GM18520 (cell line): Measurements from ENCODE around the gene GTPBP4.
"Not testable (repeated sequence)": the region's sequence is repeated elsewhere in the genome, so short reads cannot be mapped to it uniquely, and the experiment has no call there.

Experiments
- ATAC-seq: cut with Tn5 transposase; IDR thresholded peaks from one replicate; pipeline ENCODE4 v1.9.1; 2021; ENCODE audit not compliant: unreplicated experiment

GTPBP4 gene

DNA sequence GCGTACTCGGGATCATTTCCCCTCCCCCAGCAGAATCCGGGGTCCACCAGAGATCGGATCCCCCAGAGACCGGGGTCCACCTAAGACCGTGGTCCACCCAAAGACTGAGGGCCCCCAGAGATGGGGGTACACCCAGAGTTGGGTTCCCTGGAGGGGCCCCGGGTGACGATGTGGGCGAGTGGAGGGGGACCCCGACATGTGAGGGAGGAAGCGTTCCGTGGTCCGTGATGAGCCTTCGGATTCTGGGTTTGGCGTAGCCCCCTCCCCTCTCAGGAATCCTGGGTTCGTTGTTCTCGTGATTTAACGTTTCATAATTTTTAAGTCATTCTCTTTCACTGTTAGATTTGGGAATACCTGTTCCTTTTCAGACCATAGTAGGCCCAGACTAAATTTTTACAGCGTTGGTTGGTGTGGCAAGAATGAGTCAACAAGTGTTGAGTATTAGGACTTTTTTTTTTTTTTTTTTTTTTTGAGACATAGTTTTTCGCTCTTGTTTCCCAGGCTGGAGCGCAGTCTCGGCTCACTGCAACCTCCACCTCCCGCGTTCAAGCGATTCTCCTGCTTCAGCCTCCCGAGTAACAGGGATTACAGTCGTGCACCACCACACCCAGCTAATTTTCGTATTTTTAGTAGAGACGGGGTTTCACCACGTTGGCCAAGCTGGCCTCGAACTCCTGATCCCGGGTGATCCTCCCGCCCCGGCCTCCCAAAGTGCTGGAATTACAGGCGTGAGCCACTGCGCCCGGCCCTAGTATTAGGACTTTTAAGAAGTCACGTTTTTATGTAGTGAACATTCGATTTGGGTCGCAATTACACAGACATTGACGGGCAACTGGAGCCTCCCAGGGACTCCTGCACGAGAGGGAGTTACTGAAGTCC is 672 bp downstream of the GTPBP4 start:
- ATAC-seq = no peak

DNA sequence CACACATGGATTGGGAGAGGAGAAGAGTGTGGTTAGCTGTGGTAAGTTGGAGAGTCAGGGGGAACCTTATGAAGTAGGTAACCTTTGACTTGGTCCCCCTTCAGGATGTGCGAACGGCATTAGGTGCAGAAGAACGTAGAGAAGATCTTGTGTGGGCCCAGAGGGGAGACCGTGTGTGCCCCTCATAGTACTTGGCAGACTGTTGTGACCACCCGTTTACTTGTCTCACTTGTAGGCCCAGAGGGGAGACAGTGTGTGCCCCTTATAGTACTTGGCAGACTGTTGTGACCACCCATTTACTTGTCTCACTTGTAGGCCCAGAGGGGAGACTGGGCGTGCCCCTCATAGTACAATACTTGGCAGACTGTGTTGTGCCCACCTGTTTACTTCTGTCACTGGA is 2.6 kb downstream of the GTPBP4 start:
- ATAC-seq = no peak

DNA sequence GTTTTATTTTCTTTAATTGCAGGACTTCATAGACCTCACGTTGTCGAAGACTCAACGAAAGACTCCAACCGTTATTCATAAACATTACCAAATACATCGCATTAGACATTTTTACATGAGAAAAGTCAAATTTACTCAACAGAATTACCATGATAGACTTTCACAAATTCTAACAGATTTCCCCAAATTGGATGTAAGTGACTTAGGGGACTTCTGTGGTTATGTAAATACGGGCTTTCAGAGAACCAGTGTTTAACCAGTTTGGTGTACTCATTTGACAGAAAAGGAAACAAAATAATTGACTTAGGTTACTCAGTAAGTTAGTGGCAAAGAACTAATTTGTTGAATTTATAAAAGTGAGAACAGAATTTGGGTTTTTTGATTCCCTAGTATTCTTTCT is 4.2 kb downstream of the GTPBP4 start:
- ATAC-seq = peak; percentile 32

DNA sequence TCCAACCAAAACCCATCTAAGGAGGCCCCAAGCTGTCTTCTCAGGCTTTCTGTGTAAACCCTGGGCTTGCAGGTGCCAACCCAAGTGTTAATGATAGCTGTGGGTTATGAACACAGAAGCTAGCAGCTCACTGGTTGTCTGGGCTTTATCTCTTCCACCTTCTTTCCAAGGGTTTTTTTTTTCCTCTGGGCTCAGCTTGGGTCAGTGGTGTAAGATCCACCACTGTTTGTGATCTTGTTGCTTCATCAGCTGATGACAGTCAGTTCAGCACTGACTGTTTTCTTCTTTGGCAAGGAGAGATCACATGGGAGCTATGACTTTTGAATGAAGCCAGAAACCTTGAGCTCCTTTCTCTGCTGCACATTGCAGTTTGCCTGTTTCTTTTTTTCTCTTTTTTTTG is 4.6 kb downstream of the GTPBP4 start:
- peak; percentile 12 for ATAC-seq

DNA sequence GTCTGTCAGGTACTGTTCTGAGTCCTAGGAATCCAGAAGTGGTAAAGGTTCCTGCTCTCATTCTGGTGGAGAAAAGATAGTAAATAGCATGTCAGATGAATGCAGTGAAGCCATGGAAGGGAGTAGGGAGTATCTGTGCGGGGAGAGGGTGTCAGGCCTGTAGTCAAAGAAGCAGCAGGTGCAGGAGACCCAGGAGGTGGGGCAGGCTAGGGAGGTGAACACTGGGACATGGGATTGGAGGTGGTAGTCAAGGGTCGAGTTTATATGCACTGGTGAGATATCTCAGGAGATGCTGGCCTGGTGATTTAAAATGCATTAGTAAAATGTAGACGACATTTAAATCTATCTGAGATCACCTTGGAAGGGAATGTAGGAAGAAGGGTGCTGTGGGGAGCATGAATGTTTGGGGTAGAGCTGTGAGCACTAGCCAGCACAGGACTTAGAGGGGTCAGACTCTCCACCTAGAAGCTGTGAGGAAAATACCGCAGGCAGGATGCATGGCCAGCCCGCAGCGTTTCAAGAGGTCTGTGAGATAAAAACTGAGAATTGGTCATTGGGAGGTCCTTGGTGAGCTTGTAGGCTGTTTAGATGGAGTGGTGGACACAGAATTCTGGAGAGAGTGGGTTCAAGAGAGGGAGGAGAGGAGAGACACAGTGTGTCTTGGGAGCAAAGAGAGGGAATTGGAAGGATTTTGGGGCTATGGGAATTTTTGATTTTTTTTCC is 6.8 kb downstream of the GTPBP4 start:
- no peak for ATAC-seq

DNA sequence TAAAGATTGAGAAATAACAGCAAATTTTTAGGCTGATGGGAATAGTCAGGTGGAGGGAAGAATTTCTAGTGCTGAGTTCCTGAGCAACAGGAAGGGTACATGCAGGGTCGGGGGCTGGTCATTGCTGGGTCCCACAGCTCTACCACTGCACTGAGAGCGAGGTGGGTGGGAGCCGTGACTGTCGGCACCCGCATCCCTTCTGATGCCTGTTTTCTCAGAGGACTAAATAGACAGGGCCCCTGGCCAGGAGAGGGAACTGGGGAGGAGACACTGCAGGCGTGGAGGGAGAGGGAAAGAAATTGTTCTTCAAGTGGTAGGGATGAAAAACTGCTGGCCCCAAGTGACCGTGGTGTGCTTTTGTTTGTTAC is 7.3 kb downstream of the GTPBP4 start:
- ATAC-seq = no peak

DNA sequence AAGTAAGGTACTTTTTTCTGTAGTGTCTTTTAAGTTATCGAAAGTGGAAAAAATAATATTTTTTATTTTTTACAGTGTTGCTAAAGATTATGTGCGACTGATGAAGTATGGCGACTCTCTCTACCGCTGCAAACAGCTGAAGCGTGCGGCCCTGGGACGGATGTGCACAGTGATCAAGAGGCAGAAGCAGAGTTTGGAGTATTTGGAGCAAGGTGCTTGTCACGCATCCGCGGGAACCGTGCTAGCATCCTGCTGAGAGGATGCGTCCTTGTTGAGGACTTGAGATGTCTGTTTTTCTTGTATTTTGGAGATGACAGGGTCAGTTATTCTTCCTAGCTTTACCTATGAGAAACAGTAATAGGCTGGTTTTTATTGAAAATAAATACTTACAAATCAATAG is 7.8 kb downstream of the GTPBP4 start:
- ATAC-seq = no peak

DNA sequence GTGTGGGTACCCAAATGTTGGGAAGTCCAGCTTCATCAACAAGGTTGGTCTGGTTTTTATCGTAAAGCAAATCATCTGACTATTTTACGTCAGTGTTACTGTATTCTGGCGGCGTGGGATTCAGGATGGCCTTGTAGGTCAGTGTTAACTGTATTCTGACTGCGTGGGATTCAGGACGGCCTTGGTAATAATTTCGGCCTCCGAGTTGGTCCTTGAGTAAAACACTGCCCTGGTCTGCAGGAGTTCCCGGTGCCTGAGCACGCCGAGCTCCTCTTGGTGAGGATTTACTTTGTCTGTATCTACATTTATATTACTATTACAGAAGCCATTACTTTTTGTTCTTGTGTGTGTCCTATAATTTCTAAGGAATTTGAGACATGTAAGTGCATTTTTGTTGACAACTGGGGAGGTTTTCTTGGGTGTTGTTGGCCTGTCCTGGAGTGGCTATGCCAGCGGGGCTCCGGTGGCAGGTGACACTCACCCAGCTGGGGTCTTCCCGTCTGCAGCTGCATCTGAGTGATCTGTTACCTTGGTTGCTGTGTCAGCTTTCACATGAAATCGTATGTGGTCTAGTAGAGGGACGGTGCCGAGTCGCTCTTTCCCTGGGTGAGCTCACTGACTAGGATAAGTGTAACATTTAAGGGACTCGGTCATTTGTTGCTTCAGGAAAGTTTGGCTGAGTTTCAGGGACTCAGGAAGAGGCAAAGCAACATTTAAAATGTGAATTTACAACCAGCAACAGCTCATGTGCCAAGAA is 9.2 kb downstream of the GTPBP4 start:
- ATAC-seq = no peak

DNA sequence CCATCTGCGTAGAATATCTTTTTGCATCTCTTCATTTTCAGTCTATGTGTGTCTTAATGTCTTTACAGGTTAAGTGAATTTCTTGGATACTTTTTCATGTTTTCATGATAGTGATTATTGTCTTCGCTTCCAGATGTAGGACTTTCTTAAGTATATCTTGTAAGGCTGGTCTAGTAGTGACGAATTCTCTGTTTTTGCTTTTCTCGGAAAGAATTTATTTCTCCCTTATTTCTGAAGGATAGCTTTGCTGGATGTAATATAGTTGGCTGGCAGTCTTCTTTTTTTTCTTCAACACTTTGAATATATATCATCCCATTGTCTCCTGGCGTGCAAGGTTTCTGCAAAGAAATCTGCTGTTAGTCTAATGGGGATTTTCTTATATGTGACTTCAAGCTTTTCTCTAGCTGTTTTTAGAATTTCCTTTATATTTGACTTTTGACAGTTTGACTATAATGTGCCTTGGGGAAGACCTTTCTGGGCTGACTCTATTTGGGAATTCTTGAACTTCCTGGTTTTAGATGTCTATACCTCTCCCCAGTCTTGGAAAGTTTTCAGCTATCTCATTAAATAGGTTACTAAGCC is 14.3 kb downstream of the GTPBP4 start:
- ATAC-seq = no peak

DNA sequence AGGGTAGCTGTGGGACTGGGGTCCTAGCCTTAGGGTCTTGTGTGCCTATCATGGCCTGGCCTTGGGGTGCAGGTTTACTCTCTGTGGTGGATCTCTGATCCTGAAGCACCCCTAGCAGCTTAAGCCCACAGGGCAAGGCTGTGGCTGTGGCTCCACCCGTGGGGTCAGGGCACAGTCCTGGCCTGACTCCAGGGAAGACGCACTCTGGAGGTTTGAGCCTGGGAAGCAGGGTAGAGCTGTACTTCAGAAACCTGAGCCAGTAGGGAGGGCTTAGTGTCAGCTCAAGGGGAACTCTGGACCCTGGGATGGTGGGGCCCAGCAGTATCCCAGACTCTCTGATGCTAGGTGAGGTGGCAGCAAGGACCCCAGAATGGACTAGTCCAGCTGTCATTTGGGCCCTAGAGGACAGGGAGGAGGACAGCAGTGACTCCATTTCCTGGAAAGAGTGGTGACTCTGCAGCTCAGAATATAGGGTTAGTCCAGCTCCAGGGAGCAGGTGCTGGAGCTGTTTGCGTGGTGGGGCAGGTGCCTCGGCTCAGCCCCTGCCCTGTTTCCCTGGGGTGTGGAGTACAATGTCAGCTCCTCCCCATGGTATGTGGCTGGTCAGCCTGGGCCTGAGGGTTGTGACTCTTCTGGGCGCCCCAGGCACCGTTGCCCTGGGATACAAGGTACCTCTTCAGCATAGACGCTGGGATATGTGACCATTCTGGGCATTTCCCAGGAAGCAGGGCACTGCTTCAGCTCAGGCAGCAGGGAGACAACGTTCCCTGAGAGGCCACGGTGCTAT is 15.8 kb downstream of the GTPBP4 start:
- ATAC-seq = no peak

DNA sequence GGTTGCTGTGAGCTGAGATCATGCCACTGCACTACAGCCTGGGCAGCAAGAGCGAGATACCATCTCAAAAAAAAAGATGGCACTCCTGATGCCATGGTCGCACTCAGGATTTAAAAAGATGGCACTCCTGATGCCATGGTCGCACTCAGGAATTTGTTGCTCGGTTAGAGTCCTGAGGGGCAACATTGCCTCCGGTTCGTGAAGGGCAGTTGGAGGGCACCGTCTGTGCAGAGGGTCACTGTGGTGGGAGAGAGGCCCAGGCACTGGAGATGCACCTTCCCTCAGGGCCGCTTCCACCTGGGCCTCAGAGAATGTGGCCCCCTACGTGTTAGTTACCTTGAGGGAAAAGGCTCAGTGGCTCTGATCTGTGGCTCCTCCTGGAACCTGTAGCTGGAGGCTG is 18.3 kb downstream of the GTPBP4 start:
- ATAC-seq = no peak

DNA sequence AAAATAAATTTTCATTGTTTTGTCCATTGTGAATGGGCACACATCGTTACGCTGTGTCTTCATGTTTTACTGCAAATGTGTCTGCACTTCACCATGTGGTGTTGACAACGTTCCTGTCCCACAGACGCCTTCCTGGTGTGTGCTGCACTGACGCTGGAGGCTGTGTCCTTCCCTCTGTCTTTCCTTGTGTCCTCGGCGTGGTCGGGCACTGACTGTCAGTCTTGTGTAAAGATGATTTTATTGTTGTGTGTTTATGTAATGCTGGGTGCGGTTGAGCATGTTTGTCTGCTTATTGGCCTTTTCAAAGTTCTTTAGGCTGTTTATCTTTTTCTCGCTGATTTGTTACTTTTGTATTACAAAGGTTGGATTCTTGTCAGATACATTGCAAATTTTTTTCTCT is 19.3 kb downstream of the GTPBP4 start:
- no peak for ATAC-seq

DNA sequence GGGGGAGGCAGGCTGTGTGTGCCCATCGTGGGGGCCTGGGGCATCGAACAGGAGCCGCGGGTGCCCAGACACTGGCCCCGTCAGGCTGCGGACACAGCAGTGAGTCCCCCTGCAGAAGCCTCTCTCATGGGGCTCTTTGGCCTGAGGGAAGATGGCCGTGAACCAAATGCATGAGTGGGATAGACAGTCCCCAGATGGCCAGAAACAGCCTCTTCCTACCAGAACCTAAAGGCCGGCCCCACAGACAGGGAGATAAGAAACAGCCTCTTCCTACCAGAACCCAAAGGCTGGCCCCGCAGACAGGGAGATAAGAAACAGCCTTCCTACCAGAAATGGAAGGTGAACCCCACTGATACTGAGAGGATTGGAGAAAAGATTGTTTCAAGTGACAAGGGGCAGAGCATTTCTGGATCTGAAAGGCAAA is 20.8 kb downstream of the GTPBP4 start:
- no peak for ATAC-seq

DNA sequence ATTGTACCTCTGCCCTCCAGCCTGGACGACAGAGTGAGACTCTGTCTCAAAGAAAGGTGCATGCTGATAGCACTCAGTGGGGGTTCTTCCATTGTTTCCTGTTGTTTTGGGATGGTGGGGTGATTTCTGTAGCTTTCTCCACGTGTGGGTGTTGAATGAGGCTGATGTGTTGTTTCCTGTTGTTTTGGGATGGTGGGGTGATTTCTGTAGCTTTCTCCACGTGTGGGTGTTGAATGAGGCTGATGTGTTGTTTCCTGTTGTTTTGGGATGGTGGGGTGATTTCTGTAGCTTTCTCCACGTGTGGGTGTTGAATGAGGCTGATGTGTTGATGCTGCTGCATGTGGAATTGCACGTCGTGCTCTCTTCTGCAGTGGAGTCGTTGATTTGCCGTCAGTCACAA is 21.7 kb downstream of the GTPBP4 start:
- ATAC-seq = not testable (repeated sequence)

DNA sequence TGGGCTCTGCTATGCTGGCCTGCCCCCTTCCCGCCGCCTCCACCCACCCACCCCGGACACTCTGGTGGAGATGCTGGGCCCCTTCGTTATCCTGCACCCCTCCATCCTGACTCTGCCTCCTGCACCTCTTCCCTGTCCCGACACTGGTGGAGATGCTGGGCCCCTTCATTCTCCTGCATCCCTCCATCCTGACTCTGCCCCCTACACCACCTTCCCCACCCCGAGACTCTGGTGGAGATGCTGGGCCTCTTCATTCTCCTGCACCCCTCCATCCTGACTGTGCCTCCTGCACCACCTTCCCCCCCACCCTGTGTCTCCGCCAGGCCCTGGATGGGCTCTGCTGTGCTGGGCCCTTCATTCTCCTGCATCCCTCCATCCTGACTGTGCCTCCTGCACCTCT is 22.5 kb downstream of the GTPBP4 start:
- no peak for ATAC-seq

DNA sequence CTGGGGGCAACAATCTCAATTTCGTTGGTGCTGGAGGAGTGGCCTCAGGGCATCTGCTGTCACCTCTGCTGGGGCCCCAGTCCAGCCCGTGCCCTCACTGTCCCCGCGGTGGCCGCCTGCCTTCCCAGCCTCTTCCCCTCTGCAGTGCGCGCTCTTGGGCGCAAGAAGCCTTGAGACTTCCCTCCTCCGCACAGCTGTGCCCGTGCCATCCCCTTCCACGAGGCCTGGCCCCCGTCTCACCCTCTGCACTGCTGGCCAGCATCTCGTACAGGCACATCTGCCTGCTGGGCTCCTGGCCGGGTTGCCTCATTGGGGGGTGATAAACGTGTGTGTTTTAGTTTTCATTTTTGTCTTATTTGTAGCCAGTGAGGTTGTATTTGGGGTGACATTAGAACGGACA is 23.5 kb downstream of the GTPBP4 start:
- ATAC-seq = no peak

DNA sequence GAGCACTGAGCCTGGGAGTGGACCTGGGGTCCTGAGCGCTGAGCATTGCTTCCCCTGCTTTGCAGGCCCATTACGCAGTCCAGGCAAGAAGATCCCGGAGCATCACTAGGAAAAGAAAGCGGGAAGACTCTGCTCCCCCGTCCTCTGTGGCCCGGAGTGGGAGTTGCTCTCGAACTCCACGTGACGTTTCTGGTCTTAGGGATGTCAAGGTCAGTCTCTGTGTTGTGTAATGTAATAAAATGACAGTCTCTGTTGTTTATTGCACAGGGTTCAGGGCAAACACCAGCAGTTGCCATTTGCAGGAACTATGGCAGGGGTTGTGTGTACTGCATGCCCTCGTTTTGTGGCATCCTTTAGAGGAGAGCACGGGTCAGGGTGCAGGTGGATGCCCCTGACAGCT is 27.5 kb downstream of the GTPBP4 start:
- no peak for ATAC-seq

DNA sequence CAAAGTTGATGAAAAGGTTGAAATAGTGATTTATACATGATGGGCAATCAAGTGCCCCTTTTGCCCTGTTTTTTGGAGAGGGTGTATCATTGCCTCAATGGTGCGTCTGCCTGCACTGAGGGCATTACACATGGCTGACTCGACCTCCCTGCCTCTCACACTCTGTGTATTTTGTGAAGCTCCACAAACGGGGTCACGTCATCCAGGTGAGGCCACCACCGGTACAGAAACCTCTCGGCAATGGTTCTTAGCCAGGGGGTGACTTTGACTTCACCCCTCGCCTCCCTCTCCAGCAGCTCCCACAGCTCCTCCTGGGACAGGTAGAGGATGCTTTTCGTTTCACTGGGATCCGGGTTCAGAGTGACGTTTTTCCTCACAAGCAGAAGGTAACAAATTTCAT is 31.1 kb downstream of the GTPBP4 start:
- ATAC-seq = no peak

DNA sequence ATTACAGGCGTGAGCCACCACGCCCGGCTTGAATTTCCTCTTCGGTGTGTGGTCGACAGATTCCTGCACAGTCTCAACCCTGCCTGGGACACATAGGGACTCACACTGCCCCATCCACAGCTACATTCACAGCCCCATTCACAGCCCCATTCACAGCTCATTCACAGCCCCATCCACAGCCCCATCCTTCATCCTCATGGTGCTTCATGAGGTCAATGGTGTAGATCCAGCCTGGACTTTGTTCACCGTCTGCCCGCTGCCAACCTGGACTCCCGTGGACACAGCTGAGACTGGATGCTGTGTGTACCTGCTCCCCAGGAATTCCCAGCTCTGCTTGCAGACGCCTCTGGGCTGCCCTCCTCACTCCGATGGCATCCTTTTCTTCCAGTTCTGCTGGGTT is 32.2 kb downstream of the GTPBP4 start:
- ATAC-seq = no peak

DNA sequence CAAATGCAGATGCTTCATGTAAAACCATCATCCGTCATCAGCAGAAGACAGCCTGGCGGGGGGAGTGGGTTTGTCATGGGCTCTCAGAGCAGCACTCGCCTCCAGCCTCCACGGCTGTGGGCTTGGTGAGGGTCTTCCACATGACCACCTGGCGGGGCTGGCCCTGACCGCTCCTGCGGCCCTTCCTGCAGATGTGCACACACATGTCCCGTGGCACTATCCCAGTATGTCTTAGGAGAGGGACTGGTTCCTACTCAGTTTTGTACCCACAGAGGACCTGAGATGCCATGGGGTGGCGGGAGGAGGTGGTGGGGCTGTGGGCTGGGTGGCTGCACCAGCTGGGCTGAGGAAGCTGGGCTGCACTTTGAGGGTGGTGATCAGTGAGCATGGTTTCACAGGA is 32.7 kb downstream of the GTPBP4 start:
- ATAC-seq = no peak

DNA sequence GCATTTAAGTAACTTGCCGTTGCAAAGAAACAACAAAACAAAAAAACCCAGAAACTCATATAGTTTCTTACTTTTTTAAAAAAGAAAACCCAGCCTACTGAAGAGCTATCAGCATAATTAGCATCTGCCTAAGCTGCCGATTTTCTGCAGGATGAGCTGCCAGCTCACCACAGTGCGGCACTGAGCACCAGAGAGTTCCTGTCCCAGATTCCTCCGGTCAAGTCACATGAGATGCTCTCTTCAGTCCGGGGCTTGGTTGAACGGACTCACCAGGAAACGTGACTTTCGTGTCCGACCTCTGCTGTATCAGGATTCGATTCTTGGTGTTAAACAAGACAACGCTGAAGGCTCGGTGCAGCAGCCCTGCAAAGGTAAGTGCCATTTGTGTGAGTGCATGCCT is 34.2 kb downstream of the GTPBP4 start:
- ATAC-seq = no peak
